ENCODE data around the gene VENTX.
"Not testable (repeated sequence)": the region's sequence is repeated elsewhere in the genome, so short reads cannot be mapped to it uniquely, and the experiment has no call there.

The VENTX gene

DNA sequence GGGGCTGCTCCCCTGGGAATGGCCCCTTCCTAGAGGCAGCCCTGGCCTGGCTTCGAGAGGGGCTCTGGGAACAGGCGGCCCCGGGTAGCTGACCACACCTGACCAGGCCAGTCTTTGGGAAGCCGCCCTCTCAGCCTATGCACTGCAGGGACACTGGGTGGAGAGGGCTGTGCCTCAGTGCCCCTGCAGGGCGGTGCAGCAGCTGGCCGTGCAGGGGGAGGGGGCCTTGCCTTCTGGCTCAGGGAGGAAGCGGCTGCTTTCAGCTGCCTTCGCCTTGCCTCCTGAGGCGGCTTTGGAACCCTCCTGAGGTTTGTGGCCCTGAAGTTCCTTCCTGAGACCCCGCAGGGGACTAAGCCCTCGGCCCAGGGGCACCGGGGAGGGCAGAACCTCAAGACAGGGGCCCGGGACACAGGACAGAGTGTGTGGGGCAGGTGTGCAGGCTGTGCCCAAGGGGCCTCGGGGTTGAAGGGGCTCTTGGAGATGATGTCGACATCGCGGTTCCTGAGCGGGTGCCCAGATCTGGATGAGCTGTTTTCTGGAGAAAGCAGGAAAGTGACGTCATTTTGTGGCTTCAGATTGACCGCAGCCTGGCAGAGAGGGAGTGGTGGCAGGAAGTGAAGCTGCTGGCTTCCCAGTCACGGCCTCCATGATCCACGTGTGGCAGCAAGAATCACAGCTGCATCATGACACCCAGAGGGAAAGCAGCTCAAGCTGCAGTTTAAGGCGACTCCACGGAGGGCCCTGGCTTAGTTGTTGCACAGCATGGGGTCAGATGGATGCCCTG is 21.4 kb downstream of the VENTX start:
- peak; percentile 88 for DNase-seq

DNA sequence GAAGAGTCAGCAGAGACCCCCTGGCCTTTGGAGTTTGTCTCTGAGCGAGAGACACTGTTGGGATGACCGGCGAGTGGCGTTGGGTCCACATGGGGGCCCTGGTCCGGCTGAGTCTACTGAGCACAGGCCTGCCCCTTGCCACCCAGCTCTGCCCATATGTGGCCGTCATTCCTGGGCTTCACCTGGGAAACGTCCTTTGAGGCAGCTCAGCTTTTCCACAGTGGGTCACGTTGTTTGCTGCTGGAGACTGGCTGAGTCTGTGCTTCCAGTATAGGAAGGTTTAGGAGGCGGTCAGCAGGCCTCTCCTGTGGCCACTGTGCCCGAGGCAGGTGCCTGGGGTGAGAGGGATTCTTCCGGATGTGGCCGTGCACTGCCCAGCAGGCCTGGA is 21.9 kb downstream of the VENTX start:
- no peak for DNase-seq

DNA sequence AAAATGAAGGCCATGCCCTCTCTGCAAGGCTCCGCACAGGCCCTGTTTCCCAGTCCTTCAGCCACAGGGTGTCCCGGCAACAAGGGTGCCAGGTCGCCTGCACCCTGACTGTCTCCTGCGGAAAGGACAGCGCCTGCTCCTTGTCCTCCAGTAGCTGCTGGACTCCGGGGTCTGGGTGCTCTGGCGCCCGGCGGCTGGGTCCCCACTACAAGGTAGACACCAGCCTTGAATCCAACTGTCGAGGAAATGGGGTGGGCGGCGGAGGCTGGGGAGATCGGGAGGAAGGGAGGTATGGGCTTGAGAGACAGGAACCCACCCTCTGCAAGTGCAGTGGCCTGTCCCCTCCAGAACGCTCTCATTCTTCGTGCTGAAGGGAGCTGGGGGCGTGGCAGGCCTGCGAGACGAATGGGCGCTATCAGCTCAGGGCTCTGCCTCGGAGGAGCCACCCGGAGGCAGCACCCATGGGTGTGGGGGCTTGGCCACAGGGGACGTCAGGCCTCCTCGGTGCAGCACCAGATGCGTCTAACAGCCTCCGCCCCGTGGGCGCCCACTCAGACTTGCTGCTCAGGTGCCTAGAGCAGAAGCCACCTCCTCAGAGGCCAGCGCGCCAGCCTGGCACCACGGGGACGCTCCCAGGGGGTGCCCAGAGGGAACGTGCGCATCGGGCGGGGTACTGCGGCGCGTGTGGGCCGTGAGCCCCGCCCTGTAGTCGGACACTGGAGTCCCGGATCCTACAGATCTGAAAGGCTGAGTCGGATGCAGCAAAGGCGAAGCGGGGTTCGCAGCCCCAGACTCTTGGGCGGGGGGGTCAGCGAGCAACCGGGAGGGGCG is 23.5 kb downstream of the VENTX start:
- peak; percentile 78 for DNase-seq

DNA sequence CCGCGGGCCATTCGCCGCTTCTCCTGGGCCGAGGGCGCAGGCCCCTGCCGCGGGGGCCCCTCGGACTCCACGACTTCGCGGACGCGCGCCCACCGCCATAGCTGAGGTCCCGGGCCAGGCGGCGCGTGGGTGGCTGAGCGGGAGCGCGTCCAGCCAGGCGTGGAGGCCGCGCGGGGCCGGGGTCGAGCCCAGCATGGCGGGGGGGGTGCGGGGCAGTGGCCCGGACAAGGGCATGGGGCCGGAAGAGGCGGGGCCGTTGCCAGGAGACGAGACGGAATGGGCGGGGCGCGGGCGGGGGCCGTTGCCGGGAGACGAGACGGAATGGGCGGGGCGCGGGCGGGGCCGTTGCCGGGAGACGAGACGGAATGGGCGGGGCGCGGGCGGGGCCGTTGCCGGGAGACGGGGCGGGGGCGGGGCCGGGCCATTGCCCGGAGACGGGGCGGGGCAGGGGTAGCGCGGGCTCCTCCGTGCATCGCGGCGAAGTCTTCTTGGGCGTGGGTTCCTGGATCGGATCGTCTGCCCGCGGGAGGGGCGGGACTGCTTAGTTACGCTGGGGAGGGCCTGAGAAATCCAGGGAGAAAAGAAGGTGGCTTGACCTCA is 24.2 kb downstream of the VENTX start:
- DNase-seq = peak; percentile 88

DNA sequence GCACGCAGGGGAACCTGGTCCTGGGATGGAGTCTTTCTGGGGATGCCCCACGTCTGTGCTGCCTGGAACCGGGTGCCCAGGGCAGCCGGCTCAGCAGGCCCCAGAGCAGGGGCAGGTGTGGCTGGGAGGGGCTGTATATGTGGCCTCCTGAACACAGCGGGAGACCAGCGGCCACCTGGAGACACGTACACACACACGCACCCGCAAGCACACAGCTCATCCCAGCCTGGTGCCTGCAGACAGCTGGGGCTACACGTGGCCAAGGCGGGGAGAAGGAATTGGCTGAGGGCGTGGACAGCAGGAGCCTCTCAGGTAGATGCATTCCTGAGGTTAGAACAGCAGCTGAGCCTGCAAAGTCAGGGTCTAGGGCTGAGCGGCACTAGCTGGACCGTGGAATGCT is 25.0 kb downstream of the VENTX start:
- no peak for DNase-seq

DNA sequence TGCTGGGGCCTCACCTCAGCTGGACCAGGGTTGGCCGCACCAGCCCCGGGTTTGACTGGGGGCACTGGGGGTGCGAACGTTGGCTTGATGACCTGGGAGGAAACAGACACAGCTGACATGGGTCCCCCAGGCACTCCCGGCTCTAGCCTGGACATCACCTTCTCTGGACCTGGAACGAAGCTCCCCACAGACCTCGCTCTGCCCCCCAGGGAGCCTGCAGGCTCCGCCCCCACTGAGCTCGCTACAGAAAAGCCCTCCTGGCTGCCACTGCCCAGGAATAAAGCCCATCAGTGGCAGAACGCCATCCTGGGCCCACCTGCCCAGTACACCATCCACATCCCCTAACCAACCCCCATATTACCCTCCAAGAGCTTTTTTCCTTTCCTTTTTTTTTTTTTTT is 26.0 kb downstream of the VENTX start:
- no peak for DNase-seq

DNA sequence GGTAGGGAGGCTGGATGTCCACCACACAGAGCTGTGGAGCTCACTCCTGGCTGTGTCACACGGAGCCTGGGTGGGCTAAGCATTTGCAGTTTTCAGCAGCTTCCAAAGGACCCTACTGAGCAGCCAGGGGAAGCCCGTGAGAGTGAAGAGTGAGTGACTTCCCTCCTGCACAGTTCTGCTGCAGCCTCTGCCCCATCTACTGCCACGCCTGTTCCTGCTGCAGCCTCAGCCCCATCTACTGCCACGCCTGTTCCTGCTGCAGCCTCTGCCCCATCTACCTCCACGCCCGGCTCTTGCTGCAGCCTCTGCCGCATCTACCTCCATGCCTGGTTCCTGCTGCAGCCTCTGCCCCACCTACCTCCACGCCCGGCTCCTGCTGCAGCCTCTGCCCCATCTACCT is 26.8 kb downstream of the VENTX start:
- no peak for DNase-seq

DNA sequence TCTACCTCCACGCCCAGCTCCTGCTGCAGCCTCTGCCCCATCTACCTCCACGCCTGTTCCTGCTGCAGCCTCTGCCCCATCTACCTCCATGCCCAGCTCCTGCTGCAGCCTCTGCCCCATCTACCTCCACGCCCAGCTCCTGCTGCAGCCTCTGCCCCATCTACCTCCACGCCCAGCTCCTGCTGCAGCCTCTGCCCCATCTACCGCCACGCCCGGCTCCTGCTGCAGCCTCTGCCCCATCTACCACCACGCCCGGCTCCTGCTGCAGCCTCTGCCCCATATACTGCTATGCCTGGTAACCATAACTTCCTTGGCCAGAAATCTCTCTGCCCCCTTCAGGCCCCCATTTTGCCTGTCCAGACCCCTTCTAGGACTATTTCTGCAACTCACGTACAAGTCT is 27.4 kb downstream of the VENTX start:
- not testable (repeated sequence) for DNase-seq

DNA sequence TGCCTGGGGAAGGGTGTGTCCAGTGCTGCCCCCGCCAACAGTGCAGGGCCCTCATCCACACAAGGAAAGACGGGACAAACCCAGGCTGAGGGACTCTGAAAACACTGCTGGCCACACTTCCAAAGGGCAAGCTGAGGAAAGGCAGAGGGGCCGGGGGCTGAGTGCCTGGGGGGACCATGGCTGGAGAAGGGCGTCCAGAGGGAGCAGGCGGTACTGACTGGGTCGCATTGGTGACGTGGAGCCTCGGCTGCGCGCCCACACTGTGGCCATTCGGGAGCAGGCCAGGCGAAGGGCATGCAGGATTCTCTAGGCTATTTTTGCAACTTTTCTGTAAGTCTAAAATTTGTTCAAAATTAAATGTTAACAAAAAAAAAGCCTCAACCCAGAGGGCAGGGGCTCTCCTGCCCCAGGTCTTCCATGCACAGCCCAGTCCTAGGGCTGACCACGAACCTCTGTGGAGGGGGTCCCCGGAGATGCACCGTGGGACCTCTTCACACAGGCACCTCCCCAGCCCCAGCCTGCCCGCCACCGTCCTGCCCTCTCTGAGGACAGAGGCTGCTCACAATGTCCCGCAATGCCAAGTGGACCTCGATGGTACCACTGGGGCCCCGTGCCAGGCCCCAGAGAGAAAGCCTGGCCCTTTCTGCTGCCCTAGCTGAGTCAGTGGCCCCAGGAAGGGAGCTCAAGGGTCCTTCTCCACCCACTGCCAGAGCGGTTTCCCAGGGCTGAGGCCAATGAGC is 28.6 kb downstream of the VENTX start:
- no peak for DNase-seq

DNA sequence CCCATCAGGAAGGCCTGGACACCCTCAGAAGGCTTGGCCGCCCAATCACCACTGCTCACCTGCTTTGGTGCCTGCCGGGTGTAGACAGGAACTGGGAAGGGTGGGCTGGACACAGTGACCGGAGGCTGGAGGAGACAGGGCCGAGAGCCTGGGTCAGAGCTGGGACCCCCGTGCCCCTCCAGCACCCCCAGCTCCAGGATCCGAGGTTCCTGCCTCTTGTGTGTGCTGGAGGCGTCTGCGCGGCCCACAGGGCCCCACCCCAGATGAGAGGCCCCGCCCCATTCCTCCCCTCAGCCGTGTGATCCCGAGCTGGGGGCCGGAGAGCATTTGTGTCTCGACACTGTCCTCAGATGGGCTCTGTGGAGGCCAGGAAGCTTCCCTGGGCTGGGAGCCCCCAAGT is 29.6 kb downstream of the VENTX start:
- DNase-seq = no peak

DNA sequence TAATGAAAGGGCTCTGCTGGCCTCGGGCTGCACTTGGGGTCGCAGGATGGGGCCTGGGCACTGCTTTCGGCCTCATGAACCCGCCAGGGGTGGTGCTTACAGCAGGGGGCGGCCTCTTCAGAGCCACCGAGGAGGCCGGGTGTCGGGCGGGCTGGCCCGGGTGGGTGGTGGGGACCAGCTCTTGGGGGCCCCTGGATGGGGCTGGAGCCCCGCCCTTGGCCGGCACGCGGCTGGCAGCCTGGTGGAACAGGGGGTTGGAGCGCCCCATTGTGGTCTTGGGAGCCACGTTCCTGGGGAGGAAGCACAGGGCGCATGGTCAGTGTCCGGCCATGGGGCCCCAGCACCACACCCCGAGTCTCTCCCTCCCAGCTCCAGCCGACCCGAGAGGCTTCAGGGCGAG is 30.2 kb downstream of the VENTX start:
- DNase-seq = no peak

DNA sequence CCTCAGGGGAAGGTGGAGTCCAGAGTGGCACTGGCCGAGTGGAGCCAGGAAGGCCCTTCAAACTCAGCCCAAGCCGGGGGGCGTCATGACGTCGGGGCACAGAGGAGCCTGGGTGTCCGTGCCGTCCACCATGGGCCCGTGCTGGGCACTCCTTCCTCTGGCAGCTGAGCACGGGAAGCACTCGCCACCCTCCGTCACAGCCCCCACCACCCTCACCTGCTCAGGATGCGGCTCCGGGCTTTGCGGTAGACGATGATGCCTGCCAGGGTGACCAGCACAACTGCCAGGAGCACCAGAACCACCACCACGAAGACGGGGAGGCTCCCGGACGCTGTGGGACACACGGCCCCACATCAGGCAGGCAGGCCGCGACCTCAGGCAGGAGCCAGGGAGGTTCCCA is 30.9 kb downstream of the VENTX start:
- DNase-seq = no peak

DNA sequence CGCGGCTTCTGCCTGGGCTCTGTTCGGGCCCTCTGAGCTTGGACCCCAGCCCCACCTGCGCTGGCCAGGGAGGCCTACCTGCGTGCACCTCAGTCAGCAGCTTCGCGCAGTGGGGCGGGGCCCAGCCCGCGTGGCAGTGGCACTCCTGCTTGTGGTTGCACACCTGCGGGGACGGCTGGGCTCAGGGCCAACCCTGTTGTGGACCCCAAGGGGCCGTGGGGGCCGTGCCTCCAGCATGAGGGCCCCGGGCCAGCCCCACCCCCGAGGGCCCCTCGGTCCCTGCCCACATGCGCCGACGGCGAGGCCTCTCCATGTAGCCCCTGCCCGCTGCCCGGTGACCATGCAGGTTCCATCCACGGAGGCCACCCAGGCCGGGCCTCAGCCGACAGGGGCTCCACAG is 31.7 kb downstream of the VENTX start:
- DNase-seq = no peak

DNA sequence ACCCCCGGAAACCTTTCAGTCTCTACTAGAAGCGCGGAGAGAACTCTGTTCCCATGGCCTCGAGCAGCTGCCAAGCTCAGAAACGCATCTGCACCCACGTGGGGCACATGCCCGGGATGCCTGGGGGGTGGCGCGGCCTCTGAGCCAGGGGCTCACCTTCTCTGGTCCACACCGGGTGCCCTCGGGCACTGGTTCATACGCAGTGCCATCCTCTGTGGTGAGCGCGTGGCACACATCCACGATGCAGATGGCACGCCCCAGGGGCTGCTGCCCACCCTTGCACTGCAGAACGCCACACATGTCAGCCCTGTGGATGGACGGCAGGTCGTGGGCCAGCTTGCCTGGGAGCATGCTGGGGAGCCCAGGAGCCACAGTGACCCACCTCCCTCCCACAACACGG is 32.5 kb downstream of the VENTX start:
- DNase-seq = no peak

DNA sequence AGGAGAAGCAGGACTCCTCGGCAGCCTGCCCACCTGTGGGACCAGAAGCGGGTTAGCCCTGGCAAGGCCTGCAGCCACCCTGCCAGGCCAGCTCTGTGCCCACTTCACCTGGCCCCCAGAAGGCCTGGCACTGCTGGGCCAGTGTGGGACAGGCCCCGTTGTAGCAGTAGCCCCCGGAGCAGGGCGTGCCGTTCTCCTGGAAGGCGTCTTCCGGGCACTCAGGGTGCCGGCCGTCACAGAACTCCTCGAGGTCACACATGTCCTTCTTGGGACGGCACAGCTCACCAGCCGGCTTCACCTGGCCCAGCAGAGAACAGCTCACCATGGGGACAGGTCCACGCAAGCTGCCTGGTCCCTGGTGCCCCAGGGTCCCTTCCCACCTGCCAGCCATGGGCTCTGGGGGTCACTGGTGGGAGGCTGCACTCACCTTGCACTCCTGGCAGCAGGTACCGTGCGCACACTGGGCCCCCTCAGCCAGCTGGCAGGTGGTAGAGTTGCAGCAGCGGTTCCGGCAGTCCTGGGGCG is 33.2 kb downstream of the VENTX start:
- DNase-seq = no peak

DNA sequence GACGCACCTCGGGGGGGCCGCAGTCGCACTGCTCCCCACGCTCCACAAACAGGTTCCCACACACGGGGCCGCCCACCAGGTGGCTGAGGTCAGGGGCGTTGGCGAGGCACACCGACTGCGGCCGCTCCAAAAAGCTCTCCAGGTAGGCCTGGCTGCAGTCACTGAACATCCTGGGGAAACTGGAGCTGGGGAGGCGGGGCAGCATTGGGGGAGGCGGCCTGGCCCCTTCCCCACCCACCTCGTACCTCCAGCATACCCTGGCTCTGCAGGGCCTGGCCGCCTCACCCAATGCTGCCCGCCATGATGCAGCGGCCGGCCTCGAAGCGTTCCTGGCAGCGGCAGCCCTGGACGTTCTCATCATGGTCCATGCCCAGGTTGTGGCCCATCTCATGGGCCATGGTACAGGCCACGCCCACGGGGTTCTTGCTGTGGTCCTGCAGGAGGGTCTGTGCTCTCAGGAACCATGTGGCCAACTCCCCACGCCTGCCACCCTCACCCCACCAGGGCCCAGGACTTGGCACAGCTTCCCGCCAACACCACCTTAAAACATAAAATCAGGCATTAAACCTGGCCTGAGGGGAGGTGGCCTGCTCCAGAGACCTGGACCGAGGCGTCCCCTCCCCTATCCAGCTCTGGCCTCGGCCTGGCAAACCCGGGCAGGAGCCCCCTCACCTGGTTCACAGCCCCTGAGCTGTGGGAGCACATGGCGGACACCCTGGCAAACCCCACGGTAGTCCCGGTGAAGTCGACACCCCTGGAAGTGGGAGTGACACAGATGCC is 34.1 kb downstream of the VENTX start:
- DNase-seq = no peak

DNA sequence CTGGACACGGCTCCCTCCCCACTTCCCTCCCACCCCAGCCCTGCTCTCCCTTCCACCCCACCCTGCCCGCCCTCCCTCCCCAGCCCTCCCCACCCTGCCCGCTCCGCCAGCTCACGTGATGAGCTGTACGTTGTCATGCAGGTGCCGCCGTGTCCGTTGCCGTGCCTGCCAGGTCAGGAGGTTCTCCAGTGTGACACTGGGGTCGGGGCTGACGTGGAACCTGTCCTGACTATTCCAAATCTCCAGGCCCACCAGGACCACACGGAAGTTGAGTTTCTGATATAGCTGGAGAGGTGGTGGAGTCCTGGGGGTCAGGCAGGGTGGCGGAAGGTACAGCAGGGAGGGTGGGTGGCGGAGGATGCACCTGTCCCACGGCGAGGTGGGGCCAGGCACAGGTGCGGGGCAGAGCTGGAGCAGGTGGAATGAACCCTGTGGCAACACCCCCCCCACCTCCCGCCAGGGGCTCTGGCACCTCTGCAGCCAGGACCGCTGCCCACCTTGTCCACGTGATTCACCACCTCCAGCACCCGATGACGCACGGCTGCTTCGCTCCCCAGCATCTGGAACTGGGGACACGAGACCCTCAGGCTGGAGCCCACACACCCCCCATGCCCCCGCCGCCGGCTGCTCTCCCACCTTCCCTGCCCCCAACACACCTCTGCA is 34.8 kb downstream of the VENTX start:
- no peak for DNase-seq

DNA sequence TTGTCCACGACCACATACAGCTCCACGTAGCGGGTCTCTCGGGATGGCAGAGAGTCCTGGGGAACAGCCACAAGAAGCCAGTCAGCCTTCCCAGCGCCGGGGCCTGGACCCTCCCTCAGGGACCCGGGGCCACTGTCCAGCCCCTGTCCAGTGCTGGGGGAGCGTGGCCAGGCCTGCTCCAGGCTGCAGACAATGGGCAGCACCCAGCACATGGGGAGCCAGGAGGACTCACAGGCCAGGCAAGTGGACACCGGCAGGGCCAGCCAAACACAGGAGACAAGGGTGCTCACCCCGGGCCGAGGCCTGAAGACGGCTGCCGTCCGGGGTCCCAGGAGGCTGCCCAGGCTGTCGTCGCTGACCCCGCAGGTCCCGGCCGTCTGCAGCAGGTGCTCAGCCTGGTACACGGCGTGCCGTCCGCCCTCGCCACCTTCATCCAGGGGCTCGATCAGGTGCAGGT is 35.3 kb downstream of the VENTX start:
- no peak for DNase-seq

DNA sequence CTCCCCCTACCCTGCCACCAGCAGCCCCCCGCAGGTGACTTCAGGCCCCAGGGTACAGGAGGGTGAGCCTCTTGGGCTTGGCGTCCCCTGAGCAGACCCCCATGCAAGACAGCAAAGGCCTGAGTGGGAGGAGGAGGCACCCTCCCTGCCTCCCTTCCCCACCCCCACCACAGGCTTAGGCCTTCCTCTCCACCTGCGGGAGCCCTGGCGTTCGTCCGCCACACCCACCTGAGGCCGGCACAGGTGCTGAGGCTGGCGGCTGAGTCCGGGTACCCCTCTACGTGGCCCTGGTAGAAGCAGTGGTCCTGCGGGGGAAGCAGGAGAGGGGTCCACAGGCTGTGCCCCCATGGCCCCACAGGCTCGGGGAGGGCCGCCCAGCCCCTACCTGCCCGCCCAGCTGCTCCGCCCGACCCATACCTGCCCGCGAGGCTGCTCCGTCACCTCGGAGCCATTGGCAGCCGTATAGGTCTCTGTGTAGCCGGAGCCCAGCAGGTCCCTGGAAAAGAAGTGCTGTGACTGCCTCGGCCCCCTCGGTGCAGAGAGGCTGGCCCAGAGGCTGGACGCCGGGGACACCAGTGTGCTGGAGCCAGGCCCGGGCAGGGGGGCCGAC is 36.0 kb downstream of the VENTX start:
- no peak for DNase-seq

DNA sequence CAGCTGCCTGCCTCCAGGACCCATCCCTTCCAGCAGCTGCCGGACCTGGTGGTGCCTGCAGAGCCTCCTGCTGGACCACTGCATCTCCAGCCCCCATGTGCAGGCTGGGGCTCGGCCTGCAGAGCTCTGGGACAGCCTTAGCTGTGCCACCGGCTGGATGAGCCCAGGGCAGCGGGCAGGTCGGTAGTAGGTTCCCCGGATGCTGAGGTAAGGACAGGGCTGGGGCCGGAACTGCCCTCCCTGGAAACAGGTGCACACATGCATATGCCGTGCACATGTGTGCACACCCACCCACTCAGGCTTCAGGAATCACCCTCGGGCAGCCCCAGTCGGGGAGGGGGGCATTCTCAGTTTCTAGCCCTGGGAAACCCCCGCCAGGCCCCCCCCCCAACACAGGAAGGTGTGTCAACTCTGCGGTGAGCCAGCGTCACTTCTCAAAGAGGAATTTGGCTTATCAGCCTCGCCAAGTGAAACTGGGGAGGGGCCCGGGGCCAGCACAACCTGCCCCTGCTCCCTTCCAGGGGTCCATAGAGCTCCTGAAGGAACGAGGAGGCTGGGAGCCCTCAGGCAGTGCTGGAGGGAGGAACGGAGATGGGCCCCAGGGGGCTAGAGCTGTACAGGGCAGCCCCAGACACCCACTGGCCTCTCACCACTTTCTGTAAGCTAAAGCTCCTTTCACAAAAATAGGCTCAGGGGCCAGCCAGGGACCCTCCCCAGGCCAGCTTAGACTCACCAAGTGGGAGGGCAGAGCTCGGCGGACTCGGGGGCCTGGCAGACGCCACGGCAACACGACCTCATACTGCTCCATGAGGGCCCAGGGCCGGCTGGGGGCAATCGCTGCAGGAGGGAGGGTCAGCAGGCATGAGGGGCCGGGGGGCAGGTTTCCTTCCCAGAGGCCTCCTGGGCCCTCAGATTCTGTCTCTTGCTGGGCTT is 37.4 kb downstream of the VENTX start:
- peak; percentile 88 for DNase-seq
